GOT3 (cell line): ENCODE results near the gene MORF4L1.
"Not testable (repeated sequence)": the region's sequence is repeated elsewhere in the genome, so short reads cannot be mapped to it uniquely, and the experiment has no call there.

Experiments used
- DNase-seq: peaks from one replicate; lab custom pipeline; 2025; ENCODE audit warnings: mixed read lengths; lab: John Stamatoyannopoulos, UW

The MORF4L1 gene

DNA sequence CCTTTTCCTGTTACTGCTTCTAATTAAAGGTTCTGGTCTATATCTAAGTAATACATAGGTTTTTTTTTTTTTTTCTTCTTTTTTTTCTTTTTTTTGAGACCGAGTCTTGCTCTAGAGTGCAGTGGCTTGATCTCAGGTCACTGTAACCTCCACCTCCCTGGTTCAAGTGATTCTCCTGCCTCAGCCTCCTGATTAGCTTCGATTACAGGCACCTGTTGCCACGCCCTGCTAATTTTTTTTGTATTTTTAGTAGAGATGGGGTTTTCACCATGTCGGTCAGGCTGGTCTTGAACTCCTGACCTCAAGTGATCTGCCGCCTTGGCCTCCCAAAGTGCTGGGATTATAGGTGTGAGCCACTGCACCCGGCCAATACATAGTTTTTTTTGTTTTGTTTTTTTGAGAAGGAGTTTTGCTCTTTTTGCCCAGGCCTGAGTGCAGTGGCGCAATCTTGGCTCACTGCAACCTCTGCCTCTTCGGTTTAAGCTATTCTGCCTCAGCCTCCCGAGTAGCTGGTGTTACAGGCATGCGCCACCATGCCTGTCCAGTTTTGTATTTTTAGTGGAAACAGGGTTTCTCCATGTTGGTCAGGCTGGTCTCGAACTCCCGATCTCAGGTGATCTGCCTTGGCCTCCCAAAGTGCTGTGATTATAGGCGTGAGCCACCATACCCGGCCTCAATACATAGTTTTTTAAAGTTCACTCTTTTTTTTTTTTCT lies 28.3 kb downstream of the MORF4L1 start:
- DNase-seq = not testable (repeated sequence)

DNA sequence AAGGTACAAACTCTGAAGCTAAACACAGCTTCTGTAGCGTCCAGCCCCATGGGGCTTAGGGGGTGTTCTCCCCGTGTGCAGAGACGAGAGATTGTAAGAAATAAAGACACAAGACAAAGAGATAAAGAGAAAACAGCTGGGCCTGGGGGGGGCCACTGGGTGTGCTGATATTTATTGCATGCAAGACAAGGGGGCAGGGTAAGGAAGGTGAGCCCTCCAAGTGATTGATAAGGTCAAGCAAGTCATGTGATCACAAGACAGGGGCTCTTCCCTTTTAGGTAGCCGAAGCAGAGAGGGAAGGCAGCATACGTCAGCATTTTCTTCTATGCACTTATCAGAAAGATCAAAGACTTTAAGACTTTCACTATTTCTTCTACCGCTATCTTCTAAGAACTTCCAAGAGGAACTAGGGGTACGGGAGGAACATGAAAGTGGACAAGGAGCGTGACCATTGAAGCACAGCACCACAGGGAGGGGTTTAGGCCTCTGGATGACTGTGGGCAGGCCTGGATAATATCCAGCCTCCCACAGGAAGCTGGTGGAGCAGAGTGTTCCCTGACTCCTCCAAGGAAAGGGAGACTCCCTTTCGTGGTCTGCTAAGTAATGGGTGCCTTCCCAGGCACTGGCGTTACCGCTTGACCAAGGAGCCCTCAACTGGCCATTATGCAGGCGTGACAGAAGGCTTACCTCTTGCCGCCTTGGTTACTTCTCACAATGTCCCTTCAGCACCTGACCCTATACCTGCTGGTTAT lies 29.8 kb downstream of the MORF4L1 start:
- not testable (repeated sequence) for DNase-seq

DNA sequence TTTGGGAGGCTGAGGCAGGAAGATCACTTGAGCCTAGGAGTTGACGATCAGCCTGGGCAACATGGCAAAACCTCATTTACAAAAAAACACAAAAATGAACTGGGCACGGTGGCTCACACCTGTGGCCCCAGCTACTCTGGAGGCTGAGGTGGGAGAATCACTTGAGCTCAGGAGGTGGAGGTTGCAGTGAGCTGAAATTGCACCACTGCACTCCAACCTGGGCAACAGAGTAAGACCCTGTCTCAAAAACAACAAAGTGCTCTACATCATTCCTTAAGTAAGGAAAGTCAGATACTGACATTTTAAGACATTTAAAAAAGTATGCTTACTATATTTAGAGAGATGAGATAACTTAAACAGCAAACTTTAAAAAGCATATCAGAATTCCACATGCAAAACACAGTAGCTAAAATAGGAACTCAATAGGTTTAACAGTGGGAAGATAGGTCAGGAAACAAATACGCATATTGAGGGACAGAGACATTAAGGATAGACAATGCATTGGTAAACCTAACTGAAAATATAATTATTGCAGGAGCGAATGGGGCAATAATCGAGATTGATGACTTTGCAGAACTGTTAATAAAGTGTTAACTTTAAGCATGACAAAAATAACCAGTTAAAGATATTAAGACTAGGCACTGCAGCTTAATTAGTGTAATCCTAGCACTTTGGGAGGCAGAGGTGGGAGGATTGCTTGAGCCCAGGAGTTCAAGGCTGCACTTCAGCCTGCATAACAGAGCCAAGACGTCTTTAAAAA lies 32.1 kb downstream of the MORF4L1 start:
- no peak for DNase-seq

DNA sequence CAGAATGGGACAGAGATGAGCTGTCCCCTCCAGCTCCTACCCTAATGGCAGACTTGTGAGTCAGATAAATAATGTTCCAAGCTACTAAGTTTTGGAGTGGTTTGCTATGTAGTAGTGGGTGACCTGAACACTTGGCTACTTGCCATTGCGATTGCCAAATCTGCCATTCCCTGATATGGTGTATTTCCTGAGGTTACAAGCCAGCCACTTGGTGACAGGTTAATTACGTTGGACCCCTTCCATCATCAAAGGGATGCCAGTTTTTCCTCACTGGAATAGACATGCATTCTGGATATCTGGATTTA lies 33.6 kb downstream of the MORF4L1 start:
- no peak for DNase-seq

DNA sequence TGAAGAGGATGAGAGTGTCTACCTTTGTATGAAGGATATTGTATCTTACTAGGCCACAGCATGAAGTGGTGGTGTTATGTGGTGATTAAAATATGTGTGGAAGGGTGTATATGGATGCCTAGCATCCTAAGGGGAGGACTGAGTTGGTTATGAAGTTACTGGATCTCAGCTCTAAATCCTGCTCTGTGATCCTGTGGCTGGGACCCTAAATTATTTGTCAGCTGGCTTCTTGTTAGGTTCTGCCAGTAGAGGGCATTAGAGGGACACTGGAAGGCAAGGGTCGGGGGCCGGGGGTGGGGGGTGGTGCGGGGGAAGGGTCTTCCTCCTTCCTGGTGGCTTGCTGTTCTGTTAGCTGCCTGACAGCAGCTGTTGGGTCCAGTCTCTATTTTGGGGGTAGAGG lies 34.9 kb downstream of the MORF4L1 start:
- no peak for DNase-seq

DNA sequence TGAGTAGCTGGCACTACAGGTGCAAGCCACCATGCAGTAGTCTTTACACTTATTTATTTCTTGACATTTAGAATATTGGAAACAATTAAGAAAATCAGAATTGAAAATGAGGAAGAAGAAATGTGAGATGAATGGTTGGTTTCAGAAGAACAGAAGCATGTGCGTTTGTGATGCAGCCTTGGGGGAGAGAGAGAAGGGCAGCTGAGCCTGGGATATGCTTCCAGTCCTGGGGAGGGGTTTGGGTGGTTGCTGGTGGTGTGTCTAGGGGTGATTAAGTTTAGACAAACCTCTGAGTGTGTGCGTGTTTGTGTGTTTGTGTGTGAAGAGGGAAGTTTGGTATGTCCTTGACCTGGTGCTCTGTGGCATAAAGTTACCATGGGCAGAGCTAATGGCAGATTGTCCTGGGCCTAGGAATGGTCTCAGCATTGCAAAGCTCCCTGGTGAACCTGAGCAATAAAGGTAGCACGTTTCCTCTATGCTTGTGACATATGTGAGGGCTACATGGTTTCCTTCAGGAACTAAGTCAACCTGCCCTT lies 36.5 kb downstream of the MORF4L1 start:
- no peak for DNase-seq

DNA sequence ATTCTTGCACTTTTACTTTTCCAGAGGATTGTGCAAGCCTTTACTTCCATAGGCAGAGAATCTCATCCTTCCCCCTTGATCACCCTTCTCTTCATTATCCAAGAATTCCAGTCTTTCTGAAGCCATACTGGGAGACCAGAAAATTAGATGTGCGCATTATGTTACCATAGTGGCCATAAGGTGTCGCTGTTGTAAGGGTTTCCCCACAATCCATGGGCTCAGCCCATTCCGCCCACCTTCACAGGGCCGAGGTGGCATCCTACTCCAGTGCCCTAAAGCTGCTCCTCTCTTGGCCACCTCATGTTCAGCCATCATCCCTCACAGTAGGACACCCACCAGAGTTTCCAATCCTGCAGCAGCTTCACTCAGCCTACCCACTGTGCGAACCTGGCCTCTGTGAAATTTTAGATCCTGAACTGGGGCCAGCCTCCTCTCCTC lies 37.1 kb downstream of the MORF4L1 start:
- DNase-seq = no peak

DNA sequence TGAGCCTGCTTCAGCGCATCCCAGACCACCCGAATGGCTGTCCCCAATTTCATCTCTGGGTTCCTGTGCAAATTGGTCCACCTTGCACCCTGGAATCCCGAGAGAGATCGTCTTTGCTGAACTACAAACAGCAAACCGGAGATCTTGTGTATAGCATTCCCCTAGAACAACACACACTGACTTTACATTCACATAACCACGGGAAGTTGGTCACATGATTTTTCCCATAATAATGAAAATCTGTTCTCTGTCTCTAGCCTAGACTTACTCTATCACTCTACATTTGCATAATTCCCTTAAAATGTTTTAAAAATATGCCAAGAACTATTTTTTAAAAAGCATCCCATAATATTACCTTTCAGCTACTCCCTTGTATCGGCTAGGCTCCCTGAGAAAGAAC lies 37.6 kb downstream of the MORF4L1 start:
- no peak for DNase-seq

DNA sequence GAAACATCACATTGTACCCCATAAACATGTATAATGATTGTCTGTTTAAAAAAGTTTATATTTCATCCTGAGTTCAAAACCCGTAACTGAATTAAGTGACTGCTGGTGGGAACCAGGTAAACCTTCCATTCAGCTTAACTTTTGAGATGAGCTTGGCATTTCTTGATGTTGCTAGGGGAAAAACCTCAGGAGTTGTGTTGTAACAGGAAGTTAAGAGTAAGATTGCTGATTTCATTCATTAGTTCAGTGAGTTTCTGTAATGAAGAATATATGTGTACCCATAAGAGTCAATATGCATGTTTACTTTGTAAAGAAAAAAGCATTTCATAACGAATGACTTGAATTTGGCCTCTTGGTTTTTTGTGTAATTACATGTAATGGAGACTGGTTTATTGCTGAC lies 39.6 kb downstream of the MORF4L1 start:
- DNase-seq = no peak

DNA sequence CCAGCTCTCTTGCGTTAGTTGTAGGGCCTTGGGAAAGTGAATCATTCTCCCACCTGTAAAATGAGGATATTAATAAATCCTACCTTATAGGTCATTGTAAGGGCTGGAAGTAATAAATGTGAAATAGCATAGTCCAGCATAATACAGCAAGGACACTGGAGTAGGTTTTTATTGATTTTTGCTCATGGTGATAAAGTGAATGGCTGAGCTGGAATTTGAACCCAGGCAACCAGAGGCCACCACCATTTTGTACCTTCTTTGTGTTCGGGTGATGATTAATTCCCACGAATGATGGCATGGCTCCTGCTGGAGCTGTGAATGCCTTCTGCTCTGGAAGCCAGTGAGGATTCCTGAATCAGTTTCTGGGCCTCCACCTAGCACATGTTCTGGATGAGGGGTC lies 40.3 kb downstream of the MORF4L1 start:
- DNase-seq = no peak

DNA sequence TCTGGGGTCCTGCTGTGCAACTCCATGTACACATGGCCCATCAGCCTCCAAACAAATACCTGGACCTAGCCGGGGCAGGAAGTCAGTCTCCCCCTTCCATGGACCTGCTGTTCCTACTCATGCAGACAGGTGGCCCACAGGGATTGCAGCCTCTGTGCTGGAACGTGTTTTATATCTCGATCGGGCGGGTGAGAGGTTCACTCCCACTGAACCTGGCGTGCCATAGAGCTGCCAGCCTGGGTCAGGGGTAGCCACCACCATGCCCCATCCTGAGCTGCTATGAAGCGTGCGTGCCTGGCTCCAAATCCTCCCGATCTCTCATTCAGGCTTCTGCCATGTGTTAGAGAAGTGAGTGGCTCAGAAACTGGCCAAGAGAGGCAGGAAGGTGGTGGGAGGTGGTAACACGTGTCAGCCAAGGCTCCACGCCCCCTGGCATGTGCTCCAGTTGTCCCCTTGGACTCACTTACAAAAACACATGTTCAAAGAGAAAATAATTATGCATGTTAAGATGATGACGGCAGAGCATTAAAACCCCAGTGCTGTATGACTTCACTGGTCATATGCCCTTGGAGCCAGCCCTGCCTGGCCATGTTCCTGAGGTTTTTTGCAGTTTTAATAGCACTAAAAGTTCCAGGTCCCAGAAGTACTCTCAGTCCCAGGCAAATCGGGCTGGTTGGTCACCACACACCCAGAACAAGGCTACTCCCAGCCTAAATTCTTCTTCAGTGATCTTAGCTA lies 41.5 kb downstream of the MORF4L1 start:
- DNase-seq = no peak

DNA sequence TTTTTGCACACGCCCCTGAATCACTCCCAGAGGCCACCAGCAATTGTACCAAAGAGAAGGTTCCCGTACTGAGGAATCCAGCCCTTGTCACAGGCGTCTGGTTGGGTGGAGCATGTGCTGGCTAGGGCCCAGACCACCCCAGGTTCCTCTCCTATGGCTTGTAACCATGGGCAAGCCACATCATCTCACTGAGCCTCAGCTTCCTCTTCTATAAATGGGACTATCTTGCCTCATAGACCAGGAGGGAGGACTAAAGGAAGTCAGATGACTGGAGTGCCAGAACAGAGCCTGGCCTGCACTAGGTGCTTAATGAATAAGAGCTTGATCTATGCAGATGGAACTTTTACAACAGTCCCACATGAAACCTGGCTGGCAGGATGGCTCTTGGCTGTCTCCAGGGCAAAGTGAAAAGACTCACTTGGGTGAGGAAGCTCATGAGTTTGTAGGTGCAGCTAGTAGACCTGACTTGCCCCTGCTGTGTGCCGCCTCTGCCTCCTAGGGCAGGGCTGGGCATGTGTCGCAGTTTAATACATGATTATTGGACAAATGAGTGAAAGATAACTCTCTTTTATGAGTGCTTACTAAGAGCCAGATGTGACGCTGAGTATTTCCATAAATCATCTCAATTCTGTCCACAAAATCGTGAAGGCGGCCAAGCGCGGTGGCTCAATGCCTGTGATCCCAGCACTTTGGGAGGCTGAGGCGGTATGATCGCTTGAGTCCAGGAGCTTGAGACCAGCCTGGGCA lies 42.8 kb downstream of the MORF4L1 start:
- no peak for DNase-seq

DNA sequence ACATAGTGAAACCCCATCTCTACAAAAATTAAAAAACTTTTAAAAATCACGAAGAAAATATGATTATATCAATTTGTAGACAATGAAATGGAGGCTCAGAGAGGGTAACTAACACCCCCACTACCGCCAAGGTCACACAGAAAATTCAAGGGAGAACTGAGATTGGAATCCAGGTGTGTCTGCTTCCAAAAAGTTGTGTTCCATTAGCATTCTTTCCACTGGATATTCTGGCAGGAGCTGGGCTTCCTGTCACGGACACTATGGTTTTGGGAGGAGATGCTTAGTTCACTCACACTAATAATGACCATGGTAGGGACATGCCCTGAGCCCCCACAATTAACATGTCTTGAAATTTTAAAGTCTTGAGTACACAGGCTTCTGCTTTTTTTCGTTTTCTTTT lies 43.4 kb downstream of the MORF4L1 start:
- no peak for DNase-seq

DNA sequence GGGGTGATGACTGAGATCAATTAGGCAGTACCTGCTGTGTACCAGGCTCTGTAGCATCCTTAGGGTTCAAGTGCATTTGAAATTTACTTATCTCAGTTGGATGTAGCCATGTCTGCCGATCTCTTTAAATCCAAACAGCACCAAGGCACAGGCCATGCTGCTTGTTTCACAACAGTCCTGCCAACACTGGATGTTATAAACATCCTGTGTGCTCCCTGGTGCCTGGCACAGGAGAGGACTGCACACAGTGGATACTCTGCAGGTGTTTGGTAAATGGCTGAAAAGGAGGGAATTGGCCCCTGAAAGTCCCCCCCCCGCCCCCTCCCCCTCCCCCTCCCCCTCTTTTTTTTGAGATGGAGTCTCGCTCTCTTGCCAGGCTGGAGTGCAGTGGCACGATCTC lies 45.2 kb downstream of the MORF4L1 start:
- no peak for DNase-seq

DNA sequence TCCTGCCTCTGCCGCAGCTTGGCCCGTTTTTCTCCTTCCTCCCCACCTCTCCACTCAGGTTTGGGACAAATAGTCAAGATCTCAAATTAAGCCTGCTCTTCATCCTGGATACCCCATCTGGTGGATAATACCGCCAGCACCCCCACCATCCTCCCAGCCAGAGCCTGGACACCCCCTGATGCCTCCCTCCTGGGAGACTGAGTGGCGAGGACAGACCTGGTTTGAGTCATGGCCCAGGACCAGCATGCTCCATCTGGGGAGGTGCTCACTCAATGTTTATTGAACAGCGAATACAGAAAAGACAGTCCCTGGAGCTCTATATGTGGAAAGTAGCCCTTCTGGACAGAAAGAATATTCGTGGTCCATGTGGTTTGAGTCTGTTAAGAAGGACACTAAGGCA lies 48.8 kb downstream of the MORF4L1 start:
- no peak for DNase-seq

DNA sequence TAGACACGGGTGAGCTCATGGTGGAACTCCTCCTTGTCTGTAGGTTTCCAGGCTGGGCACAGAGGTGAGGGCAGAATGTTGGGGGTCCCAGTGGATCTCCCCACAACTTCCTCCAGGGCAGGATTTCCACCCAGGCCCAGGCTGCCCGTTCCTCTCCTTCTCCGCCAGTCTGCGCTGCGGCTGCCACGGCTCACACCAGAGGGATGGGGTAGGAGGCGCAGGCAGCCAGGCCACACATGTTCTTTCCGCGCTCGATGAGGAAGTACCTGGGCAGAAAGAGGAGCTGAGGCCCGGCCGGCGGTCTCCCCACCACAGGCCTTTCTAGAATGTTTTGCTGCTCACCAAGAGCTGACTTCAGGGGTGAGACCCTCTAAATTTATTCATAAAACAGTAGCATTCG lies 49.2 kb downstream of the MORF4L1 start:
- DNase-seq = no peak

DNA sequence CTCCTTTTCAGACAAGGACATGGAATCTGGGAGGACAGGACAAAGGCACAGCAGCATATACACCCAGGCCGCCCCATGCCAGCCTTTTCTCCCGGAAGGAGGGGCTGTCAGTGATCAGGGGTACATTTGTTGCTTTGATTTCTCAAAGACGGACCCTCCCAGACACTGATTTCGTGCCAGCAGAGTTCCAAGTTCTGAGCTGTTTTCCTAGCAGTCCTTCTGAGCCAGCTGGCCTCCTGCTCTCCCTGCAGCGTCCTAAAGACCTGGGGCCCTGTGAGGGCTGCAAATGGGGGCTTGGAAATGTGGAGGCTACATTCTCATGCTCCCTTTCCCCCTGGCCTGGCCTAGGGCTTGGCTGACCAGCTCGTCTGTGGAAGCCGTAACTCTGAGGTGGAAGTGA lies 49.8 kb downstream of the MORF4L1 start:
- DNase-seq = no peak

DNA sequence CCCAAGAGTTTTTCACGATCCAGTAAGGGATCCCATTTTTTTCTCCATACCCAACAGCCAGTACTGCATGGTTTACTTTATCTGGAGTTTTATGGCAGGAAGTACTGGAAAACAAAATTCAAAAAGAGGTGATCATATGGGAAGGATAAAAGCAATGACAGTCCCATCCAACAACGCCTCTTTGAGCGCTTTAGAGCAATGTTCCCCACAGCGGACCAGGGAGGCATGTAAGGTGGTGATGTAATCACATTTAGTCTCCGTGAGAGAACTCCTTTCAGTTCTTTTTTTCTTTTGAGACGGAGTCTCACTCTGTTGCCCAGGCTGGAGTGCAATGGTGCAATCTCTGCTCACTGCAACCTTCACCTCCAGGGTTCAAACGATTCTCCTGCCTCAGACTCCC lies 50.3 kb downstream of the MORF4L1 start:
- DNase-seq = no peak

DNA sequence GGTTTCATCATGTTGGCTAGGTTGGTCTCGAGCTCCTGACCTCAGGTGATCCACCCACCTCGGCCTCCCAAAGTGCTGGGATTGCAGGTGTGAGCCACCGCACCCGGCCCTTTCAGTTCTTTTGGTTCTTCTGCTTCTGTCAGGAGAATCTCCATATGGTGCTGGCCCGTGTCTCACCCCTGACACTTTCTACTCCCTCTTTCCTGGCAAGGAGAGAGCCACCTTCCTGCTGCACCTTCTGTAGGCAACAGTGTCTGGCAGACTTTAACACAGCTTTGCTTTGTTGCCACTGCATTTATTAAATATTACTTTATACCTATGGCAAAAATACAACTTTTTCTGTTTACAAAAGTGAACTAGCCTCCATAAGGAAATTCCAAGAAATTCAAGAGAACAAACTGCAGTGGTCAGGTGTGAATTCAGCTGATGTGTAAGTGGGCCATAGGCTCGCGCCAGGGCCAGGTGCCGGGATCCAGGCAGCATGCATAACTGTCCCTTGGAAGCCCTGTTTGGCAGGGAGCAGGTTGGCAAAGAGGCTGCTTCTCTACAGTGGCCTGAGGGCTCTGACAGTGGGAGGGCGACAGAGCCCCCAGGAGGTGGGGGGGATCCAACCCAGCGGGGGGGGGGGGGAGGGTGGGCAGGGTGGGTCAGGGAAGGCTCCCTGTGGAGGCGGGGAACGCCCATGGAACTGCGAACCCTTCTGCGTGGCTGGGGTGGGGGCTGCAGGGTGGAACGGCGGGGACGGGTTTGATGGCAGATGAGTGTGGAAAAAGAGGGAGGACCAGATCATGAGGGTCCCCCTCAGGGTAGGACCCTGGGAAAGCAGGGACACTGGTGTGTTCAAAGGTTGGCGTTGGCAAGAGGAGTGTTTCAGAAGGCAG lies 51.0 kb downstream of the MORF4L1 start:
- no peak for DNase-seq

DNA sequence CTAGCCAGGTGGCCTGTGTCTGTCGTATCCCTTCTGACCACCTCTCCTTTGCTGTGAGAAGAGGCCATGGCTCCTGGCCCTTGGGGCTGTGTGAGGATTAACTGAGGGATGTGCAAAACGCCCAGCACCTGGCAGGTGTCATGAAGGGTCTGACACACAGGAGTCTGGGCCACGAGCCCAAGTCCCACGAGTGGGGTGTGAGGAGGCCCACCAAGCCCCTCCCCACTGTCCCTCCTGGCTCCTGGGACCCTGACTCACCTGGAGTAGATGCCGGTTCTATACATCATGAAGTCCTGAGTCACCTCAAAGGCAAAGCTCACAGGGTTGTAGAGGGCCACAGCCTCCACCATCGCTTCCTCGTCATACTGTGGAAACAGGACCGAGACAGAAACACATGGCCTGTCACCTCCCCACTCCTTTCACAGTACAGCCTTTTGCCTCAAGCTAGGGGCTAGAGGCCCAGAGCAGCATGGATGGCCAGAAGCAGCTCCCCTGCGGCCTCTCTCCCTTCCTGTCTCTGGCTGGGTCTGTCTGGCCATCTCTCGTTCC lies 52.5 kb downstream of the MORF4L1 start:
- DNase-seq = no peak
